Mesothelial cell of epicardium (in vitro differentiated cells): ENCODE measurements around the gene BPTF. TPM values are rescaled to one million over a fixed set of nuclear protein-coding genes. Genes with fewer than 3 reads are reported as not detected.

Source experiments
- DNase-seq, 2 experiments: peaks; one replicate each; pipeline ENCODE4 v3.0.0; 2021; ENCODE audit warnings: low spot score in 2 of 2; ENCODE audit not compliant: unreplicated experiment in 2 of 2
- H3K27ac Mint-ChIP-seq: 2 replicates; pipeline ENCODE4 v1.8.0; 2021; ENCODE audit warnings: mixed read lengths
- H3K27me3 Mint-ChIP-seq: 2 replicates; pipeline ENCODE4 v1.8.0; 2021; ENCODE audit warnings: low read depth, mixed read lengths
- H3K36me3 Mint-ChIP-seq: 2 replicates; pipeline ENCODE4 v1.8.0; 2021; ENCODE audit warnings: mixed read lengths
- H3K4me1 Mint-ChIP-seq: 2 replicates; pipeline ENCODE4 v1.8.0; 2021; ENCODE audit warnings: mixed read lengths
- H3K4me3 Mint-ChIP-seq: 2 replicates; pipeline ENCODE4 v1.8.0; 2021; ENCODE audit warnings: mild to moderate bottlenecking, moderate library complexity, mixed read lengths
- H3K9me3 Mint-ChIP-seq: 2 replicates; pipeline ENCODE4 v1.8.0; 2021; ENCODE audit warnings: mixed read lengths
- CTCF ChIP-seq: fragments of 200-600 bp; sonication (generic); IDR thresholded peaks from one replicate; pipeline ENCODE4 v1.5.0; 2021; ENCODE audit warnings: antibody characterized with exemption; ENCODE audit not compliant: unreplicated experiment
- total RNA-seq: library from RNA; stranded (reverse); gene quantifications from 3 replicates; pipeline ENCODE4 v1.2.1, GENCODE V29; 2021

Gene BPTF
- total RNA-seq, 1 donor from 2014 or later: 172 TPM

- no peak for TF ChIP-seq CTCF
- no peak for DNase-seq
- H3K9me3 Mint-ChIP-seq: no peaks in the 10 kb centered on the region
- H3K27ac Mint-ChIP-seq: peak overlapping the region; percentile 59
- no peak overlapping the region for H3K4me3 Mint-ChIP-seq
- no peaks in the 10 kb centered on the region for H3K27me3 Mint-ChIP-seq
- H3K4me1 Mint-ChIP-seq: peaks cover 43% of the 10 kb centered on the region
- H3K36me3 Mint-ChIP-seq: peaks cover 8% of the 10 kb centered on the region
Measured at GRCh38 chr17:67830440-67830839, 5.1 kb downstream of the BPTF start.

DNA sequence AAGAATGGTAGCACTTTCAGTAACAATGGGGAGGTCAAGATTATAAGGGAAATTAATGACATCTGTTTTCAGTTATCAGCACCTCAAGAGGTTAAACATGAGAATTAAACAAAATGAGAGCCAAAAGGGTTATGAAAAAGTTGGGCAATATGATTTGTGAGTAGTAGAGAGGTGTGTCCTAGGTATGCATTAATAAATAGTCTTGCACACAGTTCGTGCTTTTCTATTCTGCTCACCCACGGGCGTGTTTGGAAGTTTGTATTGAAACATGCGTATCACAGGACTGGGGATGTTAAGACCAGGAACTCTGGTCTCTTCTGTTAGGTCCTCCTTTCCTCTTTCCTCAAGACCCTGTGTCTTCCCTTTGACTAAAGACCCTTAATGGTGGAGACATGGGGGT is 6.0 kb downstream of the BPTF start:
- H3K4me1 Mint-ChIP-seq: peaks cover 49% of the 10 kb centered on the region
- peak overlapping the region; percentile 66 for H3K27ac Mint-ChIP-seq
- peaks cover 8% of the 10 kb centered on the region for H3K36me3 Mint-ChIP-seq
- no peaks in the 10 kb centered on the region for H3K9me3 Mint-ChIP-seq
- no peak for TF ChIP-seq CTCF
- no peaks in the 10 kb centered on the region for H3K27me3 Mint-ChIP-seq
- no peak for DNase-seq
- no peak overlapping the region for H3K4me3 Mint-ChIP-seq

DNA sequence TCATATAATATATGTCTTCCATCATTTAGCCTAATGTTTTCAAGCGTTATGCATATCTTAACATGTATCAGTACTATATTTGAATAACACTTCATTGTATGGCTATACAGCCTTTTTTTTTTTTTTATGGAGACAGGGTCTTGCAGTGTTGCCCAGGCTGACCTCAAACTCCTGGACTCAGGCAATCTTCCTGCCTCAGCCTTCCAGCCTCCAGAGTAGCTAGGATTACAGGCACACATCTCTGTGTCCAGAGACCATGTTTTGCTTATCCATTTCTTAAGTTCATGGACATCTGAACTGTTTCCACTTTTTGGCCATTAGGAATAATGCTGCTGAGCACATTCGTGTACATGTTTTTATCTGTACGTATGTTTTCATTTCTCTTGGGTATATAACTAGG is 7.8 kb downstream of the BPTF start:
- Mint-ChIP-seq H3K4me1 (peaks cover 49% of the 10 kb centered on the region), H3K9me3 (no peaks in the 10 kb centered on the region), H3K36me3 (peaks cover 8% of the 10 kb centered on the region), H3K4me3 (no peak overlapping the region), H3K27me3 (no peaks in the 10 kb centered on the region), H3K27ac (no peak overlapping the region)
- no peak for TF ChIP-seq CTCF
- no peak for DNase-seq

GRCh38 chr17:67833946-67834631 is 8.8 kb downstream of the BPTF start:
- DNase-seq: no peak
- H3K4me3 Mint-ChIP-seq: no peak overlapping the region
- no peaks in the 10 kb centered on the region for H3K9me3 Mint-ChIP-seq
- peak overlapping the region; percentile 60 for H3K27ac Mint-ChIP-seq
- peaks cover 8% of the 10 kb centered on the region for H3K36me3 Mint-ChIP-seq
- no peak for TF ChIP-seq CTCF
- H3K27me3 Mint-ChIP-seq: no peaks in the 10 kb centered on the region
- H3K4me1 Mint-ChIP-seq: peaks cover 40% of the 10 kb centered on the region

- H3K27ac Mint-ChIP-seq: peak overlapping the region; percentile 60
- TF ChIP-seq CTCF: no peak
- H3K36me3 Mint-ChIP-seq: peaks cover 8% of the 10 kb centered on the region
- H3K4me1 Mint-ChIP-seq: peaks cover 34% of the 10 kb centered on the region
- no peaks in the 10 kb centered on the region for H3K9me3 Mint-ChIP-seq
- DNase-seq: no peak
- H3K27me3 Mint-ChIP-seq: no peaks in the 10 kb centered on the region
- H3K4me3 Mint-ChIP-seq: no peak overlapping the region
Measured at GRCh38 chr17:67834634-67835033, 9.3 kb downstream of the BPTF start.
